Measurements from ENCODE around the gene PCDHA3. TPM values are rescaled to one million over a fixed set of nuclear protein-coding genes. Genes with fewer than 3 reads are reported as not detected.

PCDHA3 gene
- total and polyA plus RNA-seq, 2 of the 8 experiments (the other 6 are each of a cell fraction or from before 2014, with no cell fraction given): 0.48 to 0.67 TPM

DNA sequence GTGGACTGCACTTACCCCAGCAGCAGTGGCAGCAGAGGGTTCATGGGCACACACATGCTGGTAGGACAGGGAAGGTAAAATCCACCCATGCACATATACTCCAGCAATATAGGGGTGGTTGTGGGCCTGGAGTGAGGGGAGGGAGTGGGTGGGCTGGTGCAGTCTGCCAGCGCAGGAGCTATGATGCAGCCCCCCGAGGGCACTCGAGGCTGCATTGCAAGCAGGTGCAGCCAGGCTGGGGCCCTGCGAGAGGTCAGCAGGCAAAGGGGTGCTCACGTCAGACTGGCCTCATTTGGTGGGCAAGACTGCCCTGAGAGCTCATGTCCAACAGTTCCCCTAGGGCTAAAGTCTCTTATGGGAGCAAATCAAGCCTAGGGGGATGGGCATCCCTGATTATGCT, 47.3 kb upstream of the PCDHA3 start (continued):
- TF ChIP-seq, protein P1, sequence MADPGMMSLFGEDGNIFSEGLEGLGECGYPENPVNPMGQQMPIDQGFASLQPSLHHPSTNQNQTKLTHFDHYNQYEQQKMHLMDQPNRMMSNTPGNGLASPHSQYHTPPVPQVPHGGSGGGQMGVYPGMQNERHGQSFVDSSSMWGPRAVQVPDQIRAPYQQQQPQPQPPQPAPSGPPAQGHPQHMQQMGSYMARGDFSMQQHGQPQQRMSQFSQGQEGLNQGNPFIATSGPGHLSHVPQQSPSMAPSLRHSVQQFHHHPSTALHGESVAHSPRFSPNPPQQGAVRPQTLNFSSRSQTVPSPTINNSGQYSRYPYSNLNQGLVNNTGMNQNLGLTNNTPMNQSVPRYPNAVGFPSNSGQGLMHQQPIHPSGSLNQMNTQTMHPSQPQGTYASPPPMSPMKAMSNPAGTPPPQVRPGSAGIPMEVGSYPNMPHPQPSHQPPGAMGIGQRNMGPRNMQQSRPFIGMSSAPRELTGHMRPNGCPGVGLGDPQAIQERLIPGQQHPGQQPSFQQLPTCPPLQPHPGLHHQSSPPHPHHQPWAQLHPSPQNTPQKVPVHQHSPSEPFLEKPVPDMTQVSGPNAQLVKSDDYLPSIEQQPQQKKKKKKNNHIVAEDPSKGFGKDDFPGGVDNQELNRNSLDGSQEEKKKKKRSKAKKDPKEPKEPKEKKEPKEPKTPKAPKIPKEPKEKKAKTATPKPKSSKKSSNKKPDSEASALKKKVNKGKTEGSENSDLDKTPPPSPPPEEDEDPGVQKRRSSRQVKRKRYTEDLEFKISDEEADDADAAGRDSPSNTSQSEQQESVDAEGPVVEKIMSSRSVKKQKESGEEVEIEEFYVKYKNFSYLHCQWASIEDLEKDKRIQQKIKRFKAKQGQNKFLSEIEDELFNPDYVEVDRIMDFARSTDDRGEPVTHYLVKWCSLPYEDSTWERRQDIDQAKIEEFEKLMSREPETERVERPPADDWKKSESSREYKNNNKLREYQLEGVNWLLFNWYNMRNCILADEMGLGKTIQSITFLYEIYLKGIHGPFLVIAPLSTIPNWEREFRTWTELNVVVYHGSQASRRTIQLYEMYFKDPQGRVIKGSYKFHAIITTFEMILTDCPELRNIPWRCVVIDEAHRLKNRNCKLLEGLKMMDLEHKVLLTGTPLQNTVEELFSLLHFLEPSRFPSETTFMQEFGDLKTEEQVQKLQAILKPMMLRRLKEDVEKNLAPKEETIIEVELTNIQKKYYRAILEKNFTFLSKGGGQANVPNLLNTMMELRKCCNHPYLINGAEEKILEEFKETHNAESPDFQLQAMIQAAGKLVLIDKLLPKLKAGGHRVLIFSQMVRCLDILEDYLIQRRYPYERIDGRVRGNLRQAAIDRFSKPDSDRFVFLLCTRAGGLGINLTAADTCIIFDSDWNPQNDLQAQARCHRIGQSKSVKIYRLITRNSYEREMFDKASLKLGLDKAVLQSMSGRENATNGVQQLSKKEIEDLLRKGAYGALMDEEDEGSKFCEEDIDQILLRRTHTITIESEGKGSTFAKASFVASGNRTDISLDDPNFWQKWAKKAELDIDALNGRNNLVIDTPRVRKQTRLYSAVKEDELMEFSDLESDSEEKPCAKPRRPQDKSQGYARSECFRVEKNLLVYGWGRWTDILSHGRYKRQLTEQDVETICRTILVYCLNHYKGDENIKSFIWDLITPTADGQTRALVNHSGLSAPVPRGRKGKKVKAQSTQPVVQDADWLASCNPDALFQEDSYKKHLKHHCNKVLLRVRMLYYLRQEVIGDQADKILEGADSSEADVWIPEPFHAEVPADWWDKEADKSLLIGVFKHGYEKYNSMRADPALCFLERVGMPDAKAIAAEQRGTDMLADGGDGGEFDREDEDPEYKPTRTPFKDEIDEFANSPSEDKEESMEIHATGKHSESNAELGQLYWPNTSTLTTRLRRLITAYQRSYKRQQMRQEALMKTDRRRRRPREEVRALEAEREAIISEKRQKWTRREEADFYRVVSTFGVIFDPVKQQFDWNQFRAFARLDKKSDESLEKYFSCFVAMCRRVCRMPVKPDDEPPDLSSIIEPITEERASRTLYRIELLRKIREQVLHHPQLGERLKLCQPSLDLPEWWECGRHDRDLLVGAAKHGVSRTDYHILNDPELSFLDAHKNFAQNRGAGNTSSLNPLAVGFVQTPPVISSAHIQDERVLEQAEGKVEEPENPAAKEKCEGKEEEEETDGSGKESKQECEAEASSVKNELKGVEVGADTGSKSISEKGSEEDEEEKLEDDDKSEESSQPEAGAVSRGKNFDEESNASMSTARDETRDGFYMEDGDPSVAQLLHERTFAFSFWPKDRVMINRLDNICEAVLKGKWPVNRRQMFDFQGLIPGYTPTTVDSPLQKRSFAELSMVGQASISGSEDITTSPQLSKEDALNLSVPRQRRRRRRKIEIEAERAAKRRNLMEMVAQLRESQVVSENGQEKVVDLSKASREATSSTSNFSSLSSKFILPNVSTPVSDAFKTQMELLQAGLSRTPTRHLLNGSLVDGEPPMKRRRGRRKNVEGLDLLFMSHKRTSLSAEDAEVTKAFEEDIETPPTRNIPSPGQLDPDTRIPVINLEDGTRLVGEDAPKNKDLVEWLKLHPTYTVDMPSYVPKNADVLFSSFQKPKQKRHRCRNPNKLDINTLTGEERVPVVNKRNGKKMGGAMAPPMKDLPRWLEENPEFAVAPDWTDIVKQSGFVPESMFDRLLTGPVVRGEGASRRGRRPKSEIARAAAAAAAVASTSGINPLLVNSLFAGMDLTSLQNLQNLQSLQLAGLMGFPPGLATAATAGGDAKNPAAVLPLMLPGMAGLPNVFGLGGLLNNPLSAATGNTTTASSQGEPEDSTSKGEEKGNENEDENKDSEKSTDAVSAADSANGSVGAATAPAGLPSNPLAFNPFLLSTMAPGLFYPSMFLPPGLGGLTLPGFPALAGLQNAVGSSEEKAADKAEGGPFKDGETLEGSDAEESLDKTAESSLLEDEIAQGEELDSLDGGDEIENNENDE (IDR thresholded peaks at IDR 0.05; ENCODE audit: insufficient replicate concordance, low read length): no peak
- TF ChIP-seq CTBP2 (IDR thresholded peaks at IDR 0.05; ENCODE audit: borderline replicate concordance, insufficient read depth, insufficient read length, low read length) (no peak), SP2 (IDR thresholded peaks at IDR 0.05; ENCODE audit: low read length) (no peak)
- TF ChIP-seq, protein P2, sequence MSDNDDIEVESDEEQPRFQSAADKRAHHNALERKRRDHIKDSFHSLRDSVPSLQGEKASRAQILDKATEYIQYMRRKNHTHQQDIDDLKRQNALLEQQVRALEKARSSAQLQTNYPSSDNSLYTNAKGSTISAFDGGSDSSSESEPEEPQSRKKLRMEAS (IDR thresholded peaks at IDR 0.05): no peak
